Smooth muscle cell of the brain vasculature (primary cell): Measurements from ENCODE around the gene CTNNA1.

ENCODE experiments used
- DNase-seq: peaks from one replicate; pipeline ENCODE4 v3.0.0-alpha.2; 2012; ENCODE audit warnings: low read depth, low spot score

CTNNA1 gene

GRCh38 chr5:138930371-138931097, 177.3 kb downstream of the CTNNA1 start:
- DNase-seq = no peak

GRCh38 chr5:138932171-138932810, 179.1 kb downstream of the CTNNA1 start:
- no peak for DNase-seq

DNA sequence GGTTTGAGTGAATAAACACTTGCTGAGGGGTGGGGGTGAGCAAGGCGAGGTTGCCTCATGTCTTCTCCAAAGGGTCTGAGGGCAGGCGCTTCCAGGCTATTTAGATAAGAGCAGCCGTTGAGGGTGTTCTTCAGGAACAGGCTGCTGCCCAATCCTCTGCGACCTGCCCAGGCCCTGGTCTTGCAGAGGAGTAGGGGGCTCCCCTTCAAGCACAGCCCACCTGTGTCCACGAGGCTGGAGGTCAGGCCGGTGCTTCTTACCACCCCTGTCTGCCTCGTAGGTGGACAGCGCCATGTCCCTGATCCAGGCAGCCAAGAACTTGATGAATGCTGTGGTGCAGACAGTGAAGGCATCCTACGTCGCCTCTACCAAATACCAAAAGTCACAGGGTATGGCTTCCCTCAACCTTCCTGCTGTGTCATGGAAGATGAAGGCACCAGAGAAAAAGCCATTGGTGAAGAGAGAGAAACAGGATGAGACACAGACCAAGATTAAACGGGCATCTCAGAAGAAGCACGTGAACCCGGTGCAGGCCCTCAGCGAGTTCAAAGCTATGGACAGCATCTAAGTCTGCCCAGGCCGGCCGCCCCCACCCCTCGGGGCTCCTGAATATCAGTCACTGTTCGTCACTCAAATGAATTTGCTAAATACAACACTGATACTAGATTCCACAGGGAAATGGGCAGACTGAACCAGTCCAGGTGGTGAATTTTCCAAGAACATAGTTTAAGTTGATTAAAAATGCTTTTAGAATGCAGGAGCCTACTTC, 180.5 kb downstream of the CTNNA1 start:
- DNase-seq = no peak

GRCh38 chr5:138934971-138935370, 181.7 kb downstream of the CTNNA1 start:
- DNase-seq = no peak

DNA sequence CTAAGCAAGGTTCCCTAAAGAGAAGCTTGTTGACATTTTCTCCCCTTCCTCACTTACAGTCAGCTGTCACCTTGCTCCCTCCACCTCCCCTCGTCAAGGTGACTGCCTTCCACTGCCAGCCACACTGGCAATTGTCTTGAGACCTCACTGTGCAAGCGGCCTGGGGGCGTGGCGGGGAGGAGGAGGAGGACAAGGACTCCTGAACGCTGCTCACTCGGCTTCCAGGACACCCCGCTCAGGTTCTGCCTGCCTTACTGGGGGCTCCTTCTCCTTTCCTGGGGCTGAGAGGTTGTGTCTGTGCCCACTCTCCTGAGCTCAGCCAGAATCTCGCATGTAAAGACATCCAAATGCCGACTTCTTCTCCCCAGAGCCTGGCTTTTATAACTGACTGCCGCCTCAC, 182.2 kb downstream of the CTNNA1 start:
- no peak for DNase-seq

GRCh38 chr5:138936225-138936967, 183.2 kb downstream of the CTNNA1 start:
- no peak for DNase-seq

GRCh38 chr5:138936968-138937345, 183.7 kb downstream of the CTNNA1 start:
- no peak for DNase-seq

DNA sequence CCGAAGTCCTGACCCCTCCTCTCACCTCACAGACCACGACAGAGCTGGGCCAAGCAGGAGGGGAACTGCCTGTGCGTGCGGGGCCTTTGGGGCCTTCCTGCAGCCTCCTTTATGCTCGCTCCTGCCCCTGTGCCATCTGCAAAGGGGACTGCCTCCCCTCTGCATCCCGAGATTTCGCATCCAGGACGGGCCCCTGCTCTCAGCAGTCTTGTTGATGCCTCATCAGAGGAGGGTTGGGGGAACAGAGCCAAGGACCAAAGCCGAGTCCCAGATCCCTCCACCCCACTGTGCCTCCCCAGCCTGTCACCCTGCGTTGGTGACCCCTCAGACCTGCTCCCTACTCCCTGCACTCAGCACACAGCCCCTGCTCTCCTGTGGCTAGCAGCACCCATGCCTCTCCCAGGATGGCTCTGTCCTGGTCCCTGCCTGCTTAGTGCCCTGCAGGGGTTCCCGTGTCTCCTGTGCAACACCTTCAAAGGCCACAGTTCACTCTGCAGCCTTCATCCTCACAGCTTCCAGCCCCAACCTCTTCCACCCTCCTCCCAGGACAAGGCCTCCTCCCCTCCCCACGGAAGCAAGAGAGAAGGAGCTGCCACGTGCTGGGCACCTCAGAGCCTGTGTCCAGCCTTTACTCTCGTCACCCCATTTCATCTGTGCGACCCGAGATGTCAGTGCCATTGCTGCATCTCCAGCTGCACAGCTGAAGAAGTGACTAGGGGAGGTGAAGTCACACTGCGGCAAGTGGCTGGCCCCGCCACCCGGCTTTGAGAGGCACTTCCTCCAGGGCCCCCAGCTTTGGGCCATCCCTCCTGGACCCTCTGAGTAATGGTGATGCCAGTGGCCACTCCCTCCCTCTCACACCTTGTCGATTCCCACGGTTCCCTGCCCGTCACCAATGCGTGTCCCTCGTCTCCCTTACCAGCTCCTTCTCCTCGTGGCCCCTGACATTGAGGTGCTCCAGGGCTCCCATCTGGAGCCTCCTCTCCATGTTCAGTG, 184.5 kb downstream of the CTNNA1 start:
- no peak for DNase-seq

DNA sequence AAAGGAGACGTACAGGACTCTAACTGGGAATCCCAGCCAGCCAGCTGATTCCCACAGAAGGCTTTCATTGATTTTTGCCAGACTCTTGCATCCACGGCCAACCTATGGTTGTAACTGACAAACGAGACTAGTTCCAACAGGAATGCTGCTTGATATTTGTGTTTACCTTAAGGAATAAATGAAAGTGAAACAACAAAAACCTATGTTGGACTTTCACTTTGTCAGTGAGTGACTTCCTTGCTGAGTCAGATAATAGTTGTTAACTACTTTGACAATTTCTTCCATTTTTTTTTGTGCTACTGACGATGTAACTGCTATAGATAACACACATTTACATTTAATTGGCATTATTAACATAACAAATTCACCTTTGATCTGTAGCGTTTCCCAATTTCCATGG, 185.3 kb downstream of the CTNNA1 start:
- DNase-seq = no peak

DNA sequence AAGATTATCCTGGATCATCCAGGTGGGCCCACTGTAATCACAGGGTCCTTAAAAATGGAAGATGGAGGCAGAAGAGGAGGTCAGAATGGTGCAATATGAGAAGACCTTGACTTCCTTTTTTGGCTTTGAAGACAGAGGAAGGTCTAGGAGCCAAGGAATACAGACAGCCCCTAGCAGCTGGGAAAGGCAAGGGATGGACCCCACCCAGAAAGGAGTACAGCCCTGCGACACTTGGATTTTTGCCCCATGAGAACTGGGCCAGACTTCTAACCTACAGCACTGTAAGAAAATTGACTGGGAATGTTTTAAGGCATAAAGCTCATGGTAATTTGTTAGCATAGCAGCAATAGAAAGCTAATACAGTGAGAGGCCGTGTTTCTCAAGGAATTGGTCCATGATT, 188.8 kb downstream of the CTNNA1 start:
- DNase-seq = no peak

GRCh38 chr5:138942861-138943260, 189.6 kb downstream of the CTNNA1 start:
- no peak for DNase-seq

DNA sequence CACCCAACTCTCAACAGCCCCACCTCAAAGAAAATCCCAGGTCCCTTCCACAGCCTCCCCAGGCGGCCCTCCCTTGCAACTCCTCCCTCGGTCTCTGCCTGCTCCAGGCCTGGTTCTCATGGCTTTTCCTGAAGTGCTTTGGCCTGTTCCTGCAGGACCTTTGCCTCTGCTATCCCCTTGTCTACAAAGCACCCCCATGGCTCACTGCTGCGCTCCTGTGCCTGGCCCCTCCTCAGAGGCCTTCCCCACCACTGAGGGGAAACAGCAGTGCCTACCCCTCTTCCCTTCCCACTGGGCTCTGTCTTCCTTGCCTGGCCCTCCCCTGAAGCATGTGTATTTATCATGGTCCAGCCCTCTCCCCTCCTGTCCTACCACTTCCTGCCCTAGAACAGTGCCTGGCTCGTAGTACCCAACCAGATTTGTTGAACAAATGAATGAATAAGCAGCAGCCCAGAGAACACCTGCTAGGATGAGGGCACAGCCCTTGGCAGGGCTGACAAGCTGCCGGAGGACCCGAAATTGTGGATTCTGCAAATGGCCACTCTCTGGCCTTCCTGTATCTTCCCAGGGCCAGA, 190.5 kb downstream of the CTNNA1 start:
- no peak for DNase-seq

GRCh38 chr5:138944527-138945322, 191.5 kb downstream of the CTNNA1 start:
- DNase-seq = no peak

GRCh38 chr5:138945421-138946240, 192.4 kb downstream of the CTNNA1 start:
- no peak for DNase-seq

DNA sequence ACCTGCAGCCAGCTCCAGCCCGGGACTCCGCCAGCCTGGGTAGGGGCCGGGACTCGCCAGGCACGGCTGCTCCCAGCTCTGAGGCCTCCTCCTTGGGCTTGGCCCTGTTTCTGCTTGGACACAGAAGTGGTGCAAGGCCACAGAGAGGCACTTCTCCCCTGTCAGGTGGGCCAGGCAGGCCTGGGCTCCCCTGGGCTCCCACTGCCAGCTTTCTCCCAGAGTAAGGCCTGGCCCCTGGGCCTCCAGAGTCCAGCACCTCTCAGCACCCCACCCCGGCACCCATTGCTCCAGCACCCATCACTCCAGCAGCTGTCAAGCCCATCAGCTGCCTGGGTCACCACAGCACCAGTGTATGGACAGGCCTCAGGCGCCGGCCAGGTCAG, 193.0 kb downstream of the CTNNA1 start:
- no peak for DNase-seq

DNA sequence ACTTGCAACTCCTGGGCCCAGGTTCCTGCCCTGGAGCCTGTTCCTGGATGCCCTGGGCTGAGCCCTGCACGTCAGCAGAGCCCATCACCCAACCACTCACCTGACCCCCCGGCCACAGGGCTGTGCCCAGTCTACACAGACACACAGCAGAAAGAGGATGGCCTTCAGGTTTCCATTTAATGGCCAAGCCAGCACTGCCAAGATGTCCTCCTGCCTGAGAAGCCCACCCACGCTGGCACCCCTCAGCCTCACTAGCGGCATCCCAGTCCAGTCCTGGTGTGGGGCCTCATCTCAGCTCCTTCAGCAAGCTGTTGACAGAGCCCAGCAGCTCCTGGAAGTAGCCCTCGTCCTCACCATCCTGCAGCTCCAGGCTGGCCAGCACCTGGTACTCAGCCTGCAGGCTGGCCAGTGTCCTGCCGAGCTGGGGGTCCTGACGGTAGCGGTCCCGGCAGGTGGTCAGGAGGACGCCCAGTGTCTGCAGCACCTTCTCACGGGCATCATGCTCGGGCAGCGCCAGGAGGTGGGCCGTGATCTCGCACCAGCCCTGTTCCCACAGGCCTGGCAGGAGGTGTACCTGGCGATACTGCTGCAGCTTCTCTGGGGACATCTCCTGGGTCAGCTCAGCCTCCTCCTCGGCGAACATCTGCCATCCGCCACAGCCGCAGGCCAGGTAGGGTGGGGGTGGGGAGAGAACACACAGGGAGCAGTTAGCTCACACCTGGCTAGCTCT, 193.8 kb downstream of the CTNNA1 start:
- DNase-seq = no peak

GRCh38 chr5:138947780-138948179, 194.6 kb downstream of the CTNNA1 start:
- no peak for DNase-seq
